H7 (cell line): Measurements from ENCODE around the gene ARHGEF6. TPM values are rescaled to one million over a fixed set of nuclear protein-coding genes. Genes with fewer than 3 reads are reported as not detected.

Experiments used
- DNase-seq: peaks from one replicate; pipeline ENCODE4 v3.0.0; 2012
- H3K27me3 ChIP-seq: 2 replicates; pipeline ENCODE4 v1.6.0; 2011; ENCODE audit warnings: mild to moderate bottlenecking, low read length; ENCODE audit not compliant: control insufficient read depth, insufficient read depth
- H3K36me3 ChIP-seq: replicated peaks from 2 replicates; pipeline ENCODE4 v1.5.1; 2011; ENCODE audit warnings: low read length; ENCODE audit not compliant: control insufficient read depth, insufficient read depth
- H3K4me3 ChIP-seq: 2 replicates; pipeline ENCODE4 v1.5.1; 2011; ENCODE audit warnings: low read depth, mild to moderate bottlenecking, control low read depth, low read length, moderate library complexity; ENCODE audit not compliant: insufficient read depth
- total RNA-seq: library from RNA; depleted of rRNA; stranded (reverse); fragments of >200 nt; shearing (Covaris generic); gene quantifications from 2 replicates; pipeline ENCODE4 v1.2.3, GENCODE V29; 2014

ARHGEF6 gene
- total RNA-seq, 1 experiment from 2014 or later: 12.4 TPM

GRCh38 chrX:136711147-136711546 is 69.6 kb downstream of the ARHGEF6 start:
- peak; percentile 25 for DNase-seq

GRCh38 chrX:136710325-136710951 is 70.3 kb downstream of the ARHGEF6 start:
- no peaks in the 10 kb centered on the region for H3K27me3 ChIP-seq
- no peaks in the 10 kb centered on the region for H3K36me3 ChIP-seq
- H3K4me3 ChIP-seq: no peak overlapping the region
- DNase-seq: no peak

More at GRCh38 chrX:136711147-136711546, 69.6 kb downstream of the ARHGEF6 start:
- no peak overlapping the region for H3K4me3 ChIP-seq
- no peaks in the 10 kb centered on the region for H3K36me3 ChIP-seq
- H3K27me3 ChIP-seq: no peaks in the 10 kb centered on the region

GRCh38 chrX:136708348-136708747 is 72.4 kb downstream of the ARHGEF6 start:
- no peaks in the 10 kb centered on the region for H3K36me3 ChIP-seq
- H3K4me3 ChIP-seq: no peak overlapping the region
- no peak for DNase-seq
- no peaks in the 10 kb centered on the region for H3K27me3 ChIP-seq

GRCh38 chrX:136697156-136697555 is 83.6 kb downstream of the ARHGEF6 start:
- H3K27me3 ChIP-seq: no peaks in the 10 kb centered on the region
- no peak for DNase-seq
- H3K4me3 ChIP-seq: no peak overlapping the region
- H3K36me3 ChIP-seq: no peaks in the 10 kb centered on the region

- peak; percentile 67 for DNase-seq
- Histone ChIP-seq H3K4me3 (no peak overlapping the region), H3K36me3 (no peaks in the 10 kb centered on the region), H3K27me3 (no peaks in the 10 kb centered on the region)
These were observed 86.2 kb downstream of the ARHGEF6 start for GRCh38 chrX:136694431-136695087.

GRCh38 chrX:136692271-136692670 is 88.5 kb downstream of the ARHGEF6 start:
- H3K36me3 ChIP-seq: no peaks in the 10 kb centered on the region
- H3K4me3 ChIP-seq: no peak overlapping the region
- no peak for DNase-seq
- H3K27me3 ChIP-seq: no peaks in the 10 kb centered on the region

- no peak for DNase-seq
- no peaks in the 10 kb centered on the region for H3K36me3 ChIP-seq
- no peak overlapping the region for H3K4me3 ChIP-seq
- no peaks in the 10 kb centered on the region for H3K27me3 ChIP-seq
These were observed 89.5 kb downstream of the ARHGEF6 start for GRCh38 chrX:136691028-136691809.

GRCh38 chrX:136689436-136689835 is 91.3 kb downstream of the ARHGEF6 start:
- peak; percentile 19 for DNase-seq
- no peaks in the 10 kb centered on the region for H3K27me3 ChIP-seq
- H3K36me3 ChIP-seq: no peaks in the 10 kb centered on the region
- H3K4me3 ChIP-seq: no peak overlapping the region

- Histone ChIP-seq H3K36me3 (no peaks in the 10 kb centered on the region), H3K4me3 (no peak overlapping the region), H3K27me3 (no peaks in the 10 kb centered on the region)
- no peak for DNase-seq
These were observed 93.3 kb downstream of the ARHGEF6 start for GRCh38 chrX:136687457-136687856.

- no peak overlapping the region for H3K4me3 ChIP-seq
- no peaks in the 10 kb centered on the region for H3K27me3 ChIP-seq
- H3K36me3 ChIP-seq: no peaks in the 10 kb centered on the region
- DNase-seq: no peak
These were observed 96.6 kb downstream of the ARHGEF6 start for GRCh38 chrX:136684120-136684519.

GRCh38 chrX:136679531-136679930 is 101.2 kb downstream of the ARHGEF6 start:
- no peaks in the 10 kb centered on the region for H3K27me3 ChIP-seq
- no peaks in the 10 kb centered on the region for H3K36me3 ChIP-seq
- no peak overlapping the region for H3K4me3 ChIP-seq
- DNase-seq: no peak

- Histone ChIP-seq H3K4me3 (no peak overlapping the region), H3K27me3 (no peaks in the 10 kb centered on the region), H3K36me3 (no peaks in the 10 kb centered on the region)
- no peak for DNase-seq
These were observed 106.3 kb downstream of the ARHGEF6 start for GRCh38 chrX:136674270-136674985.

- no peaks in the 10 kb centered on the region for H3K36me3 ChIP-seq
- H3K27me3 ChIP-seq: no peaks in the 10 kb centered on the region
- H3K4me3 ChIP-seq: no peak overlapping the region
- DNase-seq: no peak
These were observed 109.6 kb downstream of the ARHGEF6 start for GRCh38 chrX:136671006-136671610.

- H3K27me3 ChIP-seq: no peaks in the 10 kb centered on the region
- H3K36me3 ChIP-seq: no peaks in the 10 kb centered on the region
- DNase-seq: no peak
- no peak overlapping the region for H3K4me3 ChIP-seq
These were observed 113.1 kb downstream of the ARHGEF6 start for GRCh38 chrX:136667446-136668168.
